ENCODE data around the gene OLA1.
A peak's percentile ranks its signal among the peaks of the same experiment; 100 is the strongest.
"Not testable (repeated sequence)": the region's sequence is repeated elsewhere in the genome, so short reads cannot be mapped to it uniquely, and the experiment has no call there.

OLA1 gene

DNA sequence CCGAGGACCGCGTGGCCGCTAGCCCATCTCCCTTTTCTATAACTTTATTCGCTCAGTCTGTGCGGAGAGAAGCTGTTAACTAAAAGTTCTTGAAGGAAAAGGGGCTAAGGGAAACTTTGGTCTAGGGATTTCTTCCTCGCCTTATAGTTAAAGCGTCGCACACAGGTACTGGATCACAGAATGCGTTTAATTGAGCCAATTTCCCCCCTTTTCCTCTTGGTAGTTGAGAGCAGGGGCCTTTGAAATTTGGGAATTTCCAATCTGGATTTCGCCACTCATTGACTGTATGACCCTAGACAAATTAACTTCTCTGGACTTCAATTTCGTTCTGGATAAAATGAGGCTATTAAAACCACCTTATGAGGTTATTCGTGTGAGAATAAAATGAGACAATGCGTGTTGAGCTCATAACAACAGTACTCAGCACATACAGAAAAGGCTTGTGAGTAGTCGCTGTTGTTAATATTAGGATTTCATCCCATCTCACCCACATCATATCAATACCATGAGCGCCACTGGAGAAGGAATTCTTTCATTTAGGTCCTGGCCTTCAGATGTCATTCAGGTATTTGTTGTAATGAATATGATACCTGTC is 763 bp upstream of the OLA1 start:
- Histone ChIP-seq H3K36me3 (ENCODE audit: control insufficient read depth, insufficient read depth, low read length) (peaks cover 11% of the 10 kb centered on the region), H3K27me3 (ENCODE audit: control insufficient read depth, insufficient read depth, low read length) (peaks cover 6% of the 10 kb centered on the region), H3K9me3 (ENCODE audit: control insufficient read depth, insufficient read depth, low read depth, low read length) (no peaks in the 10 kb centered on the region), H3K27ac (ENCODE audit: low read depth, low read length) (peak overlapping the region; percentile 59; the same call in 1 of the 2 replicates), H3K9ac (ENCODE audit: low read length) (peak overlapping the region; percentile 66), H3K4me1 (ENCODE audit: control insufficient read depth, insufficient read depth, low read length) (no peaks in the 10 kb centered on the region), H3K4me3 (ENCODE audit: low read depth, low read length) (peak overlapping the region; percentile 79)

DNA sequence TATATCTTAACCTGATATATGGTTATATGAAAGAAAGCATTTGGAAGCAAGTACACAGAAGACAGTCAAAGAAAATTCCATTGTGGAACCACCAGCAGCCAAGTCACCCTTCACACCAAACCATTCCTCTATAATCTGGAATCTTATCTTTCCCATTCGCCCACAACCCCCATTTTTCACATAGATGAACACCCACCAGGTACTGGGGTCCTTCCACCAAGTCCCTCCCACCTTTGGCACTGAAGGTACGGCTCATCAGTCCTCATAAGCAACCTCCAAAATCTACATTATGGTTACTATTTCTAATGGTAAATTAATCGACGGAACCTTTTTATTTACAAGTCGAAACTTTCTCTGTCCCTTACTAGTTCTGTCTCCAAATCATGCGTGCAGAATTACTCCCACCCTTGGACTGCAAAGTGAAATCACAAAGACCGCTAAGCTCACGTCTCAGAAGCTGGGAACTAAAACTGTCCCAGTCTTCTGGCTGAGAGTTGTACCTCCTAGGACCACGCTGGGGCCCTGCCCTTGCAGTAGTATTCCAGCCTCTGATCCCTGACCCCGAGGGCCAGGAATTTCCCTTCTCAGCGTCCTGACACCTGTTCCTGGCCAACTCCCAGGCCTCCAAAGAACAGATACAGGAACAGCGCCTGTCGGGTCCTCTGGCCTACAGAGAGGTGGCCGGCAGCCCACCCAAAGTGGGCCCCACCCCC is 702 bp downstream of the OLA1 start:
- peak overlapping the region; percentile 64; the same call in 1 of the 2 replicates for H3K27ac ChIP-seq (ENCODE audit: low read depth, low read length)
- H3K4me3 ChIP-seq (ENCODE audit: low read depth, low read length): peak overlapping the region; percentile 79

GRCh38 chr2:174246944-174247381 is 1.4 kb downstream of the OLA1 start:
- H3K36me3 ChIP-seq (ENCODE audit: control insufficient read depth, insufficient read depth, low read length): peaks cover 19% of the 10 kb centered on the region
- H3K4me3 ChIP-seq (ENCODE audit: low read depth, low read length): peak overlapping the region; percentile 79
- peaks cover 6% of the 10 kb centered on the region for H3K27me3 ChIP-seq (ENCODE audit: control insufficient read depth, insufficient read depth, low read length)
- H3K9me3 ChIP-seq (ENCODE audit: control insufficient read depth, insufficient read depth, low read depth, low read length): no peaks in the 10 kb centered on the region
- no peak overlapping the region for H3K27ac ChIP-seq (ENCODE audit: low read depth, low read length)
- H3K9ac ChIP-seq (ENCODE audit: low read length): peak overlapping the region; percentile 26
- H3K4me1 ChIP-seq (ENCODE audit: control insufficient read depth, insufficient read depth, low read length): no peaks in the 10 kb centered on the region

More for the DNA sequence above, 702 bp downstream of the OLA1 start:
- peaks cover 6% of the 10 kb centered on the region for H3K27me3 ChIP-seq (ENCODE audit: control insufficient read depth, insufficient read depth, low read length)
- peaks cover 15% of the 10 kb centered on the region for H3K36me3 ChIP-seq (ENCODE audit: control insufficient read depth, insufficient read depth, low read length)
- H3K9ac ChIP-seq (ENCODE audit: low read length): peak overlapping the region; percentile 83
- H3K4me1 ChIP-seq (ENCODE audit: control insufficient read depth, insufficient read depth, low read length): no peaks in the 10 kb centered on the region
- H3K9me3 ChIP-seq (ENCODE audit: control insufficient read depth, insufficient read depth, low read depth, low read length): no peaks in the 10 kb centered on the region

- peaks cover 20% of the 10 kb centered on the region for H3K36me3 ChIP-seq (ENCODE audit: control insufficient read depth, insufficient read depth, low read length)
- H3K27me3 ChIP-seq (ENCODE audit: control insufficient read depth, insufficient read depth, low read length); H3K4me3 ChIP-seq (ENCODE audit: low read depth, low read length); H3K9ac ChIP-seq (ENCODE audit: low read length); H3K4me1 ChIP-seq (ENCODE audit: control insufficient read depth, insufficient read depth, low read length); H3K9me3 ChIP-seq (ENCODE audit: control insufficient read depth, insufficient read depth, low read depth, low read length); H3K27ac ChIP-seq (ENCODE audit: low read depth, low read length): not testable (repeated sequence)
These were observed 2.7 kb downstream of the OLA1 start for GRCh38 chr2:174245628-174246027.

- Histone ChIP-seq H3K4me1 (ENCODE audit: control insufficient read depth, insufficient read depth, low read length) (no peaks in the 10 kb centered on the region), H3K27me3 (ENCODE audit: control insufficient read depth, insufficient read depth, low read length) (peaks cover 6% of the 10 kb centered on the region), H3K9me3 (ENCODE audit: control insufficient read depth, insufficient read depth, low read depth, low read length) (no peaks in the 10 kb centered on the region), H3K27ac (ENCODE audit: low read depth, low read length) (no peak overlapping the region), H3K4me3 (ENCODE audit: low read depth, low read length) (no peak overlapping the region), H3K36me3 (ENCODE audit: control insufficient read depth, insufficient read depth, low read length) (peaks cover 20% of the 10 kb centered on the region), H3K9ac (ENCODE audit: low read length) (no peak overlapping the region)
These were observed 3.3 kb downstream of the OLA1 start for GRCh38 chr2:174245065-174245464.

- Histone ChIP-seq H3K4me3 (ENCODE audit: low read depth, low read length) (no peak overlapping the region), H3K36me3 (ENCODE audit: control insufficient read depth, insufficient read depth, low read length) (peaks cover 20% of the 10 kb centered on the region), H3K9me3 (ENCODE audit: control insufficient read depth, insufficient read depth, low read depth, low read length) (no peaks in the 10 kb centered on the region), H3K27ac (ENCODE audit: low read depth, low read length) (no peak overlapping the region), H3K4me1 (ENCODE audit: control insufficient read depth, insufficient read depth, low read length) (no peaks in the 10 kb centered on the region), H3K27me3 (ENCODE audit: control insufficient read depth, insufficient read depth, low read length) (no peaks in the 10 kb centered on the region), H3K9ac (ENCODE audit: low read length) (no peak overlapping the region)
These were observed 4.5 kb downstream of the OLA1 start for GRCh38 chr2:174243812-174244211.

DNA sequence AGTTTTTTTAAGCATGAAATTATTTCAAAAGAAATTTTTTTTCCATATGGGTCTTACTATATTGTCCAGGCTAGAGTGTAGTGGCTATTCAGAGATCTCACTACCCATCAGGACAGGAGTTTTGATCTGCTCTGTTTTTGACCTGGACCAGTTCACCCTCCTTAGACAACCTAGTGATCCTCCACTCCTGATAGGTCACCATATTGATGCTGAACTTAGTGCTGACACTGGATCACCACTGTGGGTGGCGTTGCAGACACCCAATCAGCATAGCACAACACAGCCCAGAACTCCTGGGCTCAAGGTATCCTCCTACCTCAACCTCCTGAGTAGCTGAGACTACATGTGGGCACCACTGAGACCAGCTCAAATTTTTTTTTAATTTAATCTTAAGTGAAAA is 8.2 kb downstream of the OLA1 start:
- Histone ChIP-seq H3K27ac (ENCODE audit: low read depth, low read length) (no peak overlapping the region), H3K36me3 (ENCODE audit: control insufficient read depth, insufficient read depth, low read length) (peaks cover 19% of the 10 kb centered on the region), H3K9ac (ENCODE audit: low read length) (no peak overlapping the region), H3K27me3 (ENCODE audit: control insufficient read depth, insufficient read depth, low read length) (no peaks in the 10 kb centered on the region), H3K4me3 (ENCODE audit: low read depth, low read length) (no peak overlapping the region), H3K9me3 (ENCODE audit: control insufficient read depth, insufficient read depth, low read depth, low read length) (no peaks in the 10 kb centered on the region), H3K4me1 (ENCODE audit: control insufficient read depth, insufficient read depth, low read length) (no peaks in the 10 kb centered on the region)

- H3K27me3 ChIP-seq (ENCODE audit: control insufficient read depth, insufficient read depth, low read length): no peaks in the 10 kb centered on the region
- H3K4me3 ChIP-seq (ENCODE audit: low read depth, low read length): no peak overlapping the region
- H3K9me3 ChIP-seq (ENCODE audit: control insufficient read depth, insufficient read depth, low read depth, low read length): no peaks in the 10 kb centered on the region
- no peaks in the 10 kb centered on the region for H3K4me1 ChIP-seq (ENCODE audit: control insufficient read depth, insufficient read depth, low read length)
- no peak overlapping the region for H3K27ac ChIP-seq (ENCODE audit: low read depth, low read length)
- H3K36me3 ChIP-seq (ENCODE audit: control insufficient read depth, insufficient read depth, low read length): peaks cover 5% of the 10 kb centered on the region; the same call in 1 of the 2 replicates
- H3K9ac ChIP-seq (ENCODE audit: low read length): no peak overlapping the region
These were observed 11.9 kb downstream of the OLA1 start for GRCh38 chr2:174236429-174236828.

DNA sequence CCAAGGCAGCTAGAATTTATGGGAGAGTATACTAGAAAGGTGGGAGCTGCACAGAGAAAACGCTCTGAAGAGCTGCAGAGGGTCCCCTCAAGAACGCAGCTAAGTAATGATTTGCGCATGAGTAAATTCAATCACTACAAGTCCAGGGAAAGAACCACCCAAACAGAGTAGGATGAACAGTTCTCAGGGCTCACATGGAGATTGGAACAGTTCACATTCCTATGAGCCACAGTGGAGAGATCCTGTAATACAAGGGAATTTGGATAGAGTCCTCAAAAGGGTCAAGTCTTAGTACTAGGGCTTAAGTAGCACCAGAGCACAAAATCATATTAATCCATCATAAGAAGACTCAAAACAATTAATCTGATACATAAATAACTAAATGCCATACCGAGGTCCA is 12.7 kb downstream of the OLA1 start:
- H3K4me3 ChIP-seq (ENCODE audit: low read depth, low read length): no peak overlapping the region
- no peaks in the 10 kb centered on the region for H3K4me1 ChIP-seq (ENCODE audit: control insufficient read depth, insufficient read depth, low read length)
- H3K9me3 ChIP-seq (ENCODE audit: control insufficient read depth, insufficient read depth, low read depth, low read length): no peaks in the 10 kb centered on the region
- H3K36me3 ChIP-seq (ENCODE audit: control insufficient read depth, insufficient read depth, low read length): peaks cover 5% of the 10 kb centered on the region; the same call in 1 of the 2 replicates
- no peak overlapping the region for H3K9ac ChIP-seq (ENCODE audit: low read length)
- no peak overlapping the region for H3K27ac ChIP-seq (ENCODE audit: low read depth, low read length)
- H3K27me3 ChIP-seq (ENCODE audit: control insufficient read depth, insufficient read depth, low read length): no peaks in the 10 kb centered on the region

DNA sequence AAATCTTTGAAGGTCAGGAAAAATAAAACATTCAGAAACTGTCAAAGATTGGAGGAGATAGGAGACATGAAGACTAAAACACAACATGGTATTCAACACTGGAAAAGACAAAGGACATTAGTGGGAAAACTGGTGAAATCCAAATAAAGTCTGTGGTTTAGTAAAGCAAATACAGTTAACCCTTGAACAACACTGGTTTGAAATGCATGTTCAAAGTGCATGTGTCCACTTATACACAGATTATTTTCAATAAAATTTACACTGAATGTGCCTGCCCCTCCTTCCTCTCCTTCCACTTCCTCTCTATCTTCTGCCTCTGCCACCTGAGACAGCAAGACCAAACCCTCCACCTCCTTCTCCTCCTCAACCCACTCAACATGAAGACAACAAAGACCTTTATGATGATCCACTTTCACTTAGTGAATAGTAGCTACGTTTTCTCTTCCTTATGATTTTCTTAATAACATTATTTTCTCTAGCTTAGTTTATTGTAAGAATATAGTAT is 14.5 kb downstream of the OLA1 start:
- no peaks in the 10 kb centered on the region for H3K27me3 ChIP-seq (ENCODE audit: control insufficient read depth, insufficient read depth, low read length)
- H3K4me3 ChIP-seq (ENCODE audit: low read depth, low read length): no peak overlapping the region
- H3K36me3 ChIP-seq (ENCODE audit: control insufficient read depth, insufficient read depth, low read length): peaks cover 7% of the 10 kb centered on the region; the same call in 1 of the 2 replicates
- H3K9me3 ChIP-seq (ENCODE audit: control insufficient read depth, insufficient read depth, low read depth, low read length): no peaks in the 10 kb centered on the region
- no peak overlapping the region for H3K27ac ChIP-seq (ENCODE audit: low read depth, low read length)
- H3K9ac ChIP-seq (ENCODE audit: low read length): no peak overlapping the region
- H3K4me1 ChIP-seq (ENCODE audit: control insufficient read depth, insufficient read depth, low read length): no peaks in the 10 kb centered on the region

DNA sequence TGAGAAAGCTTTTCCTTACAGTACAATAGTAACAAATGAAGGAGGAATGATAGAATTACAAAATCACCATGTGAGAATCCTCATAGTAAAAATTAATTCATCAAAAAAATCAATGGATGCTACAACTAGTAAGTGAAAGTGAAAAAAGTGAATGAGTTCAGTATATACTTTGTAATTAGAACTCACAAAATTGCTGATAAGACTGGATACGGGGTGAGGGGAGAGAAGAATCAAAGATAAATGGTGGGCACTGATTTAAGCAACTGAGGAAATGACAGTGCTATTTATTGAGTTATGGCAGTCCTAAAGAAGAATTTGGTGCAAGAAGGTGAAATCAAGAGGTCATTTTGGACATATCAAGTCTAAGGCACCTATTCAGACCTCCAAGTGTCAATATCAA is 20.6 kb downstream of the OLA1 start:
- Histone ChIP-seq H3K36me3 (ENCODE audit: control insufficient read depth, insufficient read depth, low read length) (peaks cover 20% of the 10 kb centered on the region), H3K27me3 (ENCODE audit: control insufficient read depth, insufficient read depth, low read length) (no peaks in the 10 kb centered on the region), H3K9ac (ENCODE audit: low read length) (no peak overlapping the region), H3K9me3 (ENCODE audit: control insufficient read depth, insufficient read depth, low read depth, low read length) (no peaks in the 10 kb centered on the region), H3K27ac (ENCODE audit: low read depth, low read length) (no peak overlapping the region), H3K4me3 (ENCODE audit: low read depth, low read length) (no peak overlapping the region), H3K4me1 (ENCODE audit: control insufficient read depth, insufficient read depth, low read length) (no peaks in the 10 kb centered on the region)
